NCI-H2029 (cell line): ENCODE measurements around the gene PUM1.

Experiments used
- DNase-seq: peaks from one replicate; lab custom pipeline; 2025; lab: John Stamatoyannopoulos, UW

PUM1 gene

GRCh38 chr1:31029026-31029425, 36.5 kb downstream of the PUM1 start:
- no peak for DNase-seq

DNA sequence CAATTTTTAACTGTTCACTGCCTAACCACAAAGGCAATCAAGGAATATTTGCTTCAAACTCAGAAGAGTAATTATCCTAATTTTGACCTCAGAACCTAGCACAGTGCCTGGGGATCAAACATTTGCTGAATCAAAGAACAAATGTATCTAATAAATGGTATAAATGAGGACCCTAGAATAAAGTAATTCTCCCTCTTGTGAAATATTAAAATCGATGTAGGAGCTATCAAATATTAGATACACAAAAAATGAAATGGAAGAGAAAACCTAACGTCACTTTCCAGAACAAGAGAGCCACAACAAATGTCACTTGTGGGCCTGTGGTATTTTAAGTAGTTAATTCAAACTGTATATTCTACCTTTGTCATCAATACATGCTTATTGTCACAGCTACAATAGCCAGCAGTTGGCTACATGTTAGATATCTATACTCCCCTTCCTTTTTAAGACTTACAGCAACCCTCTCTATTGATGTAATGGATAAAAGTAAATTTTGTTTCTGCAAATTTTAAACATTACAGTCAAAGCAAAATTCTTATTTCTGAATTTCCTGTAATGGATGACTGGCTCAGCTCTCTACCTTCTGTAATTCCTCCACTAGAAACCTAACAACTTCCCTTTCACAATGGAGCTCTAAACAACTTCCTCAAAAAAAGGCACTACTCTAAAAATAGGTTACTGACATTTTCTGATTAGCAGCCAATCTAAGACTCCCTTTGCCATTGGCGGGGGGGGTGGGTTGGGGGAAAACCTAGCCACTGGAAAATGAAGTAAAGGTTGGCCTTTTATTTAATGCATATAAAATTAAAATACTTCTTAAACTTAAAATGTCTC, 37.6 kb downstream of the PUM1 start:
- no peak for DNase-seq

DNA sequence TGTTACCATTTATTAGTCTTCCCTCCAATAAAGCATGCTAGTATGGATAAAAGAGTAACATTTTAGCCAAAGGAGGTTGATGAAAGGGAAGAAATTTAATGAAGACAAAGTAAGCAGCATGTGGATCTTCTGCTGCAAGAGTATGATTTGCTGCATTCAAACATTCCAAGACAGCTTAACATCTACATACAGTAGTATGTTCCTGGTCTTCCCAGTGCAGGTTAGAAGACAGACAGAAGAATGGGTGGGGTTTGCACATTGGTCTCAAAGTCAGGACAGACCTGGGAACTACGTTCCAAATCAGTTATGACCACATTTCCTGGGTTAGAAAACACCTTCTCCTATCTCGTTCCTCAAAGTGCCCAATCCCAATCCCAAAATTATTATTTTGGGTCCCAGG, 43.3 kb downstream of the PUM1 start:
- DNase-seq, result no peak

- no peak for DNase-seq
These were observed 45.3 kb downstream of the PUM1 start for GRCh38 chr1:31020007-31020790.

DNA sequence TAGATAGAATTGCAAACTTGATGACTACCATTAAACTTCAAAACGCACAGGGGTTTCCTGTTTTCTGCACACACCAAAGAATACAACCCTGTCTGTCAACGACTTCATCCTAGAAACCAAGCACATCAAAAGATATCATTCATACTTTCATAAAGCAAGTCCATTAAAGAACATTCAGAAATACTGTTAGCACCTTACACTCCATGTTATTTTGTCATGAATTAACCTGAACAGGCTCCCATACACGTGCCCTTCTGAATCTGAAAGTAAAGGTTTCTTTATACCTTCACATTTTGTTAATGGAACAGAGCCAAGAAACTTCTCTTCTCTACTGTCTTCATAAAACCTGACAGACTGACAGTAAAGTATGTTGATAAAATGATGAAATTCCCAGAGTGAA, 46.1 kb downstream of the PUM1 start:
- no peak for DNase-seq

GRCh38 chr1:31016868-31017267, 48.6 kb downstream of the PUM1 start:
- no peak for DNase-seq

DNA sequence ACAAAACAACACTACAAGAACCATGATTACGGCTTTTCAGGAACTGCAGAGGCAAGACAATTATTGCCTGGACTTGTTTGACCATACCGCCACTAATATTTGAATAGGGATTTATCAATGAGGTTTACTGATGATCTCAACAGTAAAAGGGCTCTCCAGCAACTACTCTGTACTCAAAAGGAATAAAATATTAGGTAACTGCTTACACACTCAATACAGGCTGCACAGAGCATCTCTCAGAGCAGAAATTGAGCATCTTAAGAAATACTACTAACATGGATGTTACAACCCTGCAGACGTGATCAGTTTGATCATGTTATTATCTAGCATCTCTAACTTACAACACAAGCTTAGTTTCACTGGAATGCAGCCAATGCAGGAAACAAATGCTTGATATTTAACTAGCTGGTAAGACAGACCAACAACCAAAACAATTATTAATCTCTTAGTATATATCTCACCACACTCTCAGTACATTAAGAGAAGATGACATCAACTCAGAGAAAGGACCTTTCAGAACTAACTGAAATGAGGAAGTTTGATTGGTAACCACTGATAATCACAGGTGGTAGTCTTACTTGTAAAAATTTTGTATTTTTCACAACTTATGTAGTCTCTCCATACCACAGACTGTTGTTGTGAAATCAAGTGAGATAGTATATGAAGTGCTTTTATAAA, 52.2 kb downstream of the PUM1 start:
- no peak for DNase-seq

GRCh38 chr1:31012210-31012924, 53.1 kb downstream of the PUM1 start:
- DNase-seq, result no peak

DNA sequence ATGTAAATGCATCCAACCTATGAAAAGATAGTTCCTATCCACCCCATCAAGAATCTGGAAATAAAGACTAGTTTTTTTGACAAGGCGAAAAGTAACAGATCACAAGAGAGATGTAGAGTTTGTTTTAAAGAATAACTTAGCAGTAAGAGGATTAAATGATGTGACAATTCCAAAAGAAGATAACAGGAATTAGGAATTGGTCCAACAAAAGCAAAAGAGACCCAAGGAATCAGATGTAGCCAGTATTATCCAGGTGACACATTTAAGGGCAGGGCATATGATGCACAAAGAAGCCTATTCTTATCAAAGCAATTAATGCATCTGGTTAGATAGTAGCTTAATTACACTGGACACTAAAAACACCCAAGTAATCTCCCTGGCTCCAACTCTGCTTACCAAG, 53.8 kb downstream of the PUM1 start:
- DNase-seq, result no peak

DNA sequence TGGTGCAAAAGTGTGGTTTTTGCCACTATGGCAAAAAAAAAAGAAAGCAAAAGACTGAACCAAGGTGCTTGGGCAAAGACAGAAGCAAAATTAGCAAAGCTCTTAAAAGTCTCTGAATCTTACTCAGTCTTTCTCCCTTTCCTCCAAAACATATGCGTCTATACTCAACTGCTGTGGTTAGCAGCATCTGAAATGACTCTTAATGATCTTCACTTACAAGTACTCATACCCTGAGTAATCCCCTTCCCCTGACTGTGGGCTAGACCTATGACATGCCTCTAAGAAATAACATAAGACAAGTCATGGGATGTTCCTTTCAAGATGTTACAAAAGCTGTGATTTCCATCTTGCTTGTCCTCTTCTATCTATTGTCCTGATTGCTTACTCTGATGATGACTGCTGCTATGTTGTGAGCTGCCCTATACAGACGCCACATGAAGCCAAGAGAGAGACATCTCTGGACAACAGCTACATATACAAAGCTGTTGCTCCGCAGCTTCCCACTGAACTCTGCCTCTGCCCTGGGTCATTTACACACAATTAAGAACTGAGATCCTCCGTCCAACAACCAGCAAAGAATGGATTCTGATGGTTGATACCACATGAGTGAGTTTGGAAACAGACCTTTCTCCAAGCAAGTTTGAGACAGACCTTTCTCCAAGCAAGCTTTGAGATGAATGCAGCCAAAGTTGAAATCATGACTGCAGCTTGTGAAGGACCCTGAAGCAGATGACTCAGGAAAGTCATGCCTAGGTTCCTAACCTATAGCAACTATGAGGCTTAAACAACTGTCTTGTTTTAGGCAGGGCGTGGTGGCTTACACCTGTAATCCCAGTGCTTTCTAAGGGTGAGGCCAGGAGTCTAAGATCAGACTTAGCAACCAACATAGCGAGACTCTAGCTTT, 55.2 kb downstream of the PUM1 start:
- DNase-seq, result no peak

DNA sequence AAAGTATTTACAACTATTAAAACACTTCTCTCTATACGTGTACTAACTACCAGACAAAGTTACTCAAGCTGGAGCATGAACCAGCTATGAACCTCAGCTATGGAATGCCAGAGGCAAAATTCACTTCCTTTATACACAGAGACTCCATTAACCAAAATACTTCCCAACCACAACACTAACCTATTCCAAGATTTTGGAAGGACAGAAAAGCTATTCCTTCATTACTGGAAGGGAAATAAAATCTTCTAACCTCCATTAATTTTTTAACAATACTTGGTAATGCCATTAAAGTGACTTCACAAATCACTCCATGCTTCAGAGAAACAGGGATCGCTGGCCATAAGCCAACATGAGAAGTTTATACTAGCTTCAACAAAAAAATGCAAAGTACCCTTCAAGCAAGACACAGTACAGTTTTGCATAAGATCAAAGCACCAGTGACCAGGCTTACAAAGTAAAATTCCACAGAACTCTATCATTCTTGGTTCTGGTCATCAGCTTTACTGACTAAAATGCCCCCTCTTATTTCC, 58.0 kb downstream of the PUM1 start:
- DNase-seq, result no peak

- no peak for DNase-seq
These were observed 58.8 kb downstream of the PUM1 start for GRCh38 chr1:31006747-31007146.

DNA sequence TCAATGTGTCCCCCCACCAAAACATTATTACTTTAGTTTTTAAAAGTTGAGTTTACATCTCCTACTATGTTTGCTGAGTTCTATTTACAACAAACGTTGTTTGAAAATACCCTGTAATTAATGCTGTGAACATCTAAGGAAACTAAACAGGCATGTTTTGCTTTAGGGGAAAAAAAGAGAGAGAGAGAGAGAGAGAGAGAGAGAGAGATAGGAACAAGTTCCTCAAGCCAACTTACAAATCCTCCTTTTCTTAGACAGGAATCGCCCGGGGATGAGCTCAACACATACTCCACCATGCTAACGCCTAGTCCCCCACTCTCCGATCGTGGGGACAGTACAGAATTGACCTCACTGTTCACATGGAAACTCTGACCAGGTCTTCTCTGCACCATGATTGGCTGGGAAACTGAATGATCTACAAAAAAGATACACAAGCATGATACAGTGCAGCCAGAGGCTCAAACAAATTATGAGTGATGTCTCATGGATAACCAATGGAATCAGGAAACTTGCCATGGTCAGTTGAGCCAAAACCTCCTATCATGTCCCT, 59.8 kb downstream of the PUM1 start:
- DNase-seq, result no peak

DNA sequence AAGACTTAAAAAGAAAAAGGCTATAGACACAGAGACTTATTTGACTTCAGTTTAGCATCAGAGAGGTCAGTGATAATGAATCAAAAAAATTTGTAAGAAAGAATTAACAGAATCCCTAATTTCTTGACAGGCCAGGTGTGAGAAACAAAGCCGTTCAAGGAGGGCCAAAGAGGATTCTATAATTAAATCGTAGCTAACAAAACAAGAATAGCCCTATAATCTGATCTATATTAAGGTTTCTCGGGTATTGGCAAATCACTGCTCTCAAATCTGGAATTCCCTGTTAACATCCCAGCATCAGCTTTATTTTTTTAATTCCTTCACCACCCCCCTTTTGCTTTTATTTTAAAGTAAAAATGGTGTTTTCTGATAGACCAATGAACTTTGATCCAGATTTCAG, 60.3 kb downstream of the PUM1 start:
- DNase-seq, result no peak

- DNase-seq, result no peak
These were observed 61.3 kb downstream of the PUM1 start for GRCh38 chr1:31004231-31004621.

DNA sequence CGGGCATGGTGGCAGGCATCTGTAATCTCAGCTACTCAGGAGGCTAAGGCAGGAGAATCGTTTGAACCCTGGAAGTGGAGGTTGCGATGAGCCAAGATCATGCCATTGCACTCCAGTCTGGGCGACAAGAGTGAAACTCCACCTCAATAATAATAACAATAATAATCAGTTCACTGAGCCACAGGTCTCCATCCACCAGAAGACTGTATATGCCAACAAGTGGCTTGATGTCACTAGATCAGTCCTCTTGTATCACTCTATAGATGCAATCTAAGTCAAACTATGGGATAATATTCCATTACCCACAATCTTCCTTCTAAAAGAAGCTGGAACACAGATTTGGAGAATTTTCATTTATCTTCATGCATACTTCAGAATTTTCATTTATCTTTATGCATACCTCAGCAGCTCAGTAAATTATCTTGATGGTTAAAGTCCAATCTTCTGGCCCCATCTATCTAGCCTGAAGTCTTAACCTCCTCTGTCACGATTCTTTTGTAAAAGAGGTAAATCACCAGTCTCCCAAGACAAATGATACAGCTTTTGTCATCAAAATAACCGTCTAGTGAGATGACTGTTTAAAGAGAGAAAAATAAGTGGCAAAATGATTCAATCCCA, 61.8 kb downstream of the PUM1 start:
- no peak for DNase-seq

GRCh38 chr1:31000301-31000700, 65.2 kb downstream of the PUM1 start:
- no peak for DNase-seq

- no peak for DNase-seq
These were observed 66.6 kb downstream of the PUM1 start for GRCh38 chr1:30998887-30999286.

GRCh38 chr1:30998171-30998570, 67.3 kb downstream of the PUM1 start:
- DNase-seq, result no peak

- DNase-seq, result no peak
These were observed 68.0 kb downstream of the PUM1 start for GRCh38 chr1:30997463-30998057.
